GM18907 (cell line): ENCODE data around the gene NEK7.

ENCODE experiments used
- ATAC-seq: cut with Tn5 transposase; IDR thresholded peaks from one replicate; pipeline ENCODE4 v1.9.1; 2021; ENCODE audit warnings: mild to moderate bottlenecking, moderate library complexity; ENCODE audit not compliant: unreplicated experiment

NEK7 gene

DNA sequence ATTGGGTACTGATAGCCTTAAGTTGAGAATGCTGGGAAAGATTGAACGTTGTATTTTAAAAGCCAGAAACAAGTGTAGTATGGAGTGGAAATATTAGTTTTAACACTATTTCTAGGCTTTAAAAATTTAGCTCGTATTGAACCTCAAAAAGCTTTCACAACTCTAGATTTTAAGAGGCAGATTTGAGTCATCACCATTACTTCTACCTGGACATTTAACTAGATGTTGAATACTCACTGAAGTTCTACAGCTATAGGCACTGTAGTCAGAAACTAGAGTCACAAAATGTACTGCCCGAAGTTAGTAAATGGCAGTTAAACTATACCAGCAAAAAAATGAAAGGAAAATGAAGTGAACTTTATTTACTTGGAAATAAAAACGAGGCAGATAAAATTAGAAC is 96.5 kb downstream of the NEK7 start:
- ATAC-seq = peak; percentile 83

DNA sequence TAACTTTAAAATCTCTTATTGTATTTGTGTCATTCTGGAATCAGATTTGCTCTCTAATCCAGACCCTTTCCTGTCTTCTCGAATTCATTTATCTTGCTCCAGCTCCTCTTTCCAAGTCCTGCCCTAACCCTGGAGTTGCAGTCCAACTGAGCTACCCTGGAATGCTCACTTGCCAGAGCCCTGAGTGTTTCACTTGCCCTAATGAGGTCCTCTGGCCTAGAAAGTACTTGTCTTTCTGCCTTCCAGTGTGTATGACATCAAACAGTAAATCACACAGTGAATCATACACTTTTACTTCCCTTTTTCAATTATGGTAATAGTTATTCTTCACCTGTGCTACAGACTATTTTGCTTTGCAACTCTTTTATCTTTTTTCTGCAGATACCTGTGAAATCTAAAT is 96.9 kb downstream of the NEK7 start:
- ATAC-seq = peak; percentile 99

DNA sequence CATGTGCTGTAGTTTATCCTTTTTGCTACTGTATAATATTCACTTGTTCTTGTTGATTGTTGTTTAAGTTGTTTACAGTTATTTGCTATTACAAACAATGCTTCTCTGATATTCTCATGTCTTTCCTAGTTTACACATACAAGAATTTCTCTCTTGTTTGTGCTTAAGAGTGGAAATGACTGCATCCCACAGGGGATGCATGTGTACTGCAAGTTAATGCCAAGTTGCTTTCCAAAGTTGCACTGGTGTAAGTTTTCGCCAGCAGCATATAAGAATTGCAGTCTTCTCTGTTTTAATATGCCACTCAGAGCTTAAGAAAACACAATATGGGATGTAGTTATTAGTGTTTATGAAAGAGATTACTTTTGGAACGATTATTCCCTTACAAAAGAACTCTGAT is 97.7 kb downstream of the NEK7 start:
- ATAC-seq = no peak

DNA sequence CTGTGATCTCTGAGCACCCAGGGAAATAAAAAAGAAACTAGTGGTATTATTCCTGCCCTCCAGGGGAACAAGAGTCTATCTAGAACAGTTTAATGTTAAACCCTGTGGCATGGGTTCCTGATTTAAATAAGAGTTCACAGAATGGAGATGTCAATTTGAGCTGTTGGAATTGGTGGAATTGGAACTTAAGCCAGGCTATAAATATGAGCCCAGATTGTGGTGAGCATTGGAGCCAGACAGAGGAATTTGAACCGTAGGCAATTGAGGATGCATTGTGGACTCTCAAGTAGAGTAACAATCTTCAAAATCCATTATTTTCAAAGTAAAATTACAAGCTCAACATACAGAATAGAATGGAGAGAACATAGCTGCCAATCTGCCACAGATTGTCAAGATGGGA is 98.2 kb downstream of the NEK7 start:
- ATAC-seq = no peak

DNA sequence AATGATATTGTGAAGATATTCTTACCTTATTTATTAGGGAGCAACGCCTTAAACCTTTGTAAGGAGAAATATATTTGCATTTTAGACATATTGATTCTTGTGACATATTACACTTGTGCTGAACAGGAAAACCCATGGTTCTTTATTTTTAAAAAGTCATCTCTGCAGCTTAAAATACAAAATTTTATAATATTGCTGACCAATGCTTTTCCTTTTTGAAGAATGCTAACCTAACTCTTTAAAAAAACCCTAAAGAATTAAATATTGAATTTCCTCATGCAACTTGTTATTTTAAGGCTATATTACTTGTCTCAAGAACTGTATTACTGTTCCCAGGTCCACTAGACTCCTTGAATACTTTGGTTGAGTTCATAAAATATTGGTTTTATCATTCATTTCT is 99.0 kb downstream of the NEK7 start:
- ATAC-seq = no peak

DNA sequence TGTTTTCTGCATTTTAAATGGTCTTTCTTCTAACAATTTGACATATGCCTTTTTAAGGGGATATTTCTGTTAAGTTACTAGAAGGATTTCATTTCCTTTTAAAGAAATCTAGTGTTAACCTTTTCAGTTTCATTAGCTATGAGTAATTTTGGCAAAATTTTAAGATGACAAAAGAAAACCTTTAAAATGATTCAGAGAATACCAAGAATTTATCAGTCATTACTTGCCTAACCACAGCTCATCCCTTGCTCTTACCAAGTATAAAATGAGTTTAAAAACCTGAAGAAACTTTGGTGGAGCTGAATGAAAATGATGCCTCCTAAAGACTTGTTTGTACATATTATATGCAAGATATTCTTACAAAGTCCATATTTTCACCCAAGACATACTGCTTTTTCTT is 101.7 kb downstream of the NEK7 start:
- ATAC-seq = peak; percentile 52

DNA sequence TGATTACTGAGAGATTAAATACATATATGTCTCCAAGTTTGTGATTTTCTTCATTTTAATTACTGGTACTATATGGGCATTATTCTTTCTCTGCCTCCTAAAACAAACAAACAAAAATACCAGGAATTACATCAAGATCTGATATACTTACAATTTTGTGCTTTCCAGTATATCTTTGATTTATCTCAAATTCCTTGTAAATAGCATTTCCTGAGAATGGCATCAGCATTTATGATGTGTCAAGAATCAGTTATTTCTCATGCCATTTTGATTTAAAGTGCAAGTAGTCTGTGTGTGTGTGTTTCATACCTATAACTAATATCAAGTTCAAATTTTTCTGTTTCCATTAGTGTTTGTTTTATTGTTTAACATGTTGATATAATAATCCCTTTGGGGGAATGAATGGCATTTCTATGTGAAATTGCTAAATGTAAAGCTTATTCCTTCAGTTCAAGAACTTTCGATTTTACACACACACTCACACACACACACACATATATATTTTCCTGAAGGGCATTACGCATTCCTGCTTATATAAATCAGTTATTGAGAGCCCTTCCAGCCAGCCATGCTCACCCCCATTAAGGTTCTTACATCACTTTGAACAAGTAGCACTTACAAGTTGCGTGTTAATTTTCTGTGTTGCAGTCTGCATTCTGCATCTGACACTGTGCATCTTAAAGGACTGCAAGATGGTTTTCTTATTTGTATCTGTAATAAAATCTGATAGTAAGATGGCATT is 102.7 kb downstream of the NEK7 start:
- no peak for ATAC-seq

DNA sequence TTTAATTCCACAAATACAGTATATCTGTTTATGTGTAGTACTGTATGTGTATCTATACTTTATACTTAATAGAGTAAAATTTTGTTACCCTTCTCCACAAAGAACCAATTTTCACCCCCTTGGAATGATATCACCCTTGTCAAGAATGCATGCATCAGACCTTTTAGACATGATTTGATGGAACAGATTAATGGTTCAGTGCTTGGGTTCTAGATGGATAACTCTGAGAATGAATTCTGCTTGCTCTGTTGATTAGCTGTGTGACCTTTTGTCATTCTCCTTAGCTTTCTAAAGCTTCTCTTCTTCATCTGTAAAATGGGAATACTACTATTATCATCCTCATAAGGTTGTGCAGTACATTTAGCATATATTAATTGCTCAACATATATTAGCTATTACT is 105.1 kb downstream of the NEK7 start:
- no peak for ATAC-seq

DNA sequence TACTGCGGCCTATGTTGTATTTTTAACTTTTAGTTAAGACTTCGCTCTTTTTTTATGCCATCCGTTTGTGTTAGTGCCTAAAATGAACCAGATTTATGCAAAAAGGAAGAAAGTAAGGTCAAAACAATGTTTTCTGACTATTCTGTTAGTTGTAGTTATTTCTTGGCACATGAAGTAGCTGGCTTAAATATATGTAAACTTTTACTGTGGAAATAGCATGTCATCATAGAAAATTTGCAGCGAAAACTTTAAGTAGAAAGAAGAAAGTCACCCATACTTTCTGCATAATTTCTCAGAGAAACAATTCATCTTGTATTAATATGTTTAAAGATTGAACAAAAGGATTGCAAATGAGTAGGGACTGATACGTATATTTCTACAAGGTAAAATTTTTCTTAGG is 106.4 kb downstream of the NEK7 start:
- ATAC-seq = no peak

DNA sequence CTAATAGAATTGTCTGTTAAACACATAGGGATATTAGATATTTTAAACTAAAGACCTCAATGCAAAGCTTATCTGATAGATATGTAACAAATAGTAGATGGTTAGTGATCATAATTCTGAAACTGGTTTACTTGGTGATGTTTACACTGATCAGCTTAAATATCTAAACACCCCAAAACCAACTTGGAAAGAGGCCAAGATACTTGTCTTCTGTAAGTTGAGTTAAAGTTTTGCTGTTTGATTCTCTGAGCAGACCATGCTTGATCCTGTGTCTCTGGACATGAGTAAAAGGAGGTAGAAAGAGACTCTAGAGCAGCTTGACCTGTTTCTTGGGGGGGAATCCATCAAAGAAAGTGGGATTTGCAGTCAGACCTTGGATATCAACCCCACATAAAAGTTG is 107.5 kb downstream of the NEK7 start:
- no peak for ATAC-seq

DNA sequence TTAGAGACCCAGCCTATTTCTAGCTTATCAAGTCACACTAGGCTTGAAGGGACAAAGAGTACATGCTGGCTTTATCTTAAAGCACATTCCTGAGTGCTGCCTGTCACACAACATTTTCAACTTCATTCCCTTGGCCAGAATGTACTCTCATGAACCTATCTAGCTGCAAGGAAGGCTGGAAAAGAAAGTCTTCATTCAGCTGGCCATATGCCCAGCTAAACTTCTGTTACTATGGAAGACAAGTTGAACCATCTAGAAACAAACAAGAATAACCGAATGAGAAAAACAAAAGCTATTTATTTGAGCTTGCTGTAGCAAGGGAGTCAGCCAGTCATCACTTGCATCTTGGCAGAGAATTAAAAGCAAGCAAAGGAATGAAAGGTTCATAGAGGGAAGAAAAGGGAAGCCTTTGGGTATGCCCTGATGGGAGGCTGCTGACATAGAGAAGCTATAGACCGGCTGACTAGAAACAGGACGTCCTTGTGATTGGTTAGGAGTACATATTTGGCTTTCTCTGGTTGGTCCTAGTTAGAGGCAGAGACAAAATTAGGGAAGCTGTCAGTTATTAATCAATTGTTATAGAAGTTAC is 108.4 kb downstream of the NEK7 start:
- peak; percentile 71 for ATAC-seq

DNA sequence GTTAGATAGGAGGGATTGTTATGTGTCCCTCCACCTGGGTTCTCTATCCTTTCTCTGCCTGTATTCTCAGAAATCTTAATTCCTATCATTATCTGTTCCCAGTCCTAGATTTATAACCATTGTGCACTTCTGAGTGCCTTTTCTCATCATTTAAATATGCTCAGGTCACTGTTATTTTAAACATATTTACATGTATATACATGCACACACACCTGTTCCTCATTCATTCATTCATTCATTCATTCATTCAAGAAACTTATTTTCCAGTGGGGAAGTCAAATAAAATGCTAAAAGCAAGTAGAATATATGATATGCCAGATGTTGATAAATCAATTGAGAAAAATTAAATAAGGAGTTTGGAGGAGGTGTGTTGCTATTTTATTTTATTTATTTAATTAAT is 110.3 kb downstream of the NEK7 start:
- ATAC-seq = no peak

DNA sequence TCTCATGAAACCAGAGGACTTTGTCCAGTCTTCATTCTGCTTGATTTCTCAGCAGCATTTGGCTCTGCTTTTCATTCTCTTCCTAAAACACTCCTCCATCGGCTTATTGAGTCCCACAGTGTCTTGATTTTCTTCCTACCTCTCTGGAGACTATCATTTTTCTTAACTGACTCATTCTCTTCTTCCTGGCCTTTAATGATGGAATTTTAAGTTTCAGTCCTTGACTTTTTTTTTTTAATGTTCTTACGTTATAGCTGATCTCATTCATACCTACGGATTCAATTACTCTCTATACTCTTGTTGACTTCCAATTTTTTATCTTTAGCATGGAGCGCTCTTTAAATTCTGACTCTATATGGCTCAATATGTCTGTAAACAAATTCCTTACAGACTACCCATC is 111.1 kb downstream of the NEK7 start:
- ATAC-seq = no peak

DNA sequence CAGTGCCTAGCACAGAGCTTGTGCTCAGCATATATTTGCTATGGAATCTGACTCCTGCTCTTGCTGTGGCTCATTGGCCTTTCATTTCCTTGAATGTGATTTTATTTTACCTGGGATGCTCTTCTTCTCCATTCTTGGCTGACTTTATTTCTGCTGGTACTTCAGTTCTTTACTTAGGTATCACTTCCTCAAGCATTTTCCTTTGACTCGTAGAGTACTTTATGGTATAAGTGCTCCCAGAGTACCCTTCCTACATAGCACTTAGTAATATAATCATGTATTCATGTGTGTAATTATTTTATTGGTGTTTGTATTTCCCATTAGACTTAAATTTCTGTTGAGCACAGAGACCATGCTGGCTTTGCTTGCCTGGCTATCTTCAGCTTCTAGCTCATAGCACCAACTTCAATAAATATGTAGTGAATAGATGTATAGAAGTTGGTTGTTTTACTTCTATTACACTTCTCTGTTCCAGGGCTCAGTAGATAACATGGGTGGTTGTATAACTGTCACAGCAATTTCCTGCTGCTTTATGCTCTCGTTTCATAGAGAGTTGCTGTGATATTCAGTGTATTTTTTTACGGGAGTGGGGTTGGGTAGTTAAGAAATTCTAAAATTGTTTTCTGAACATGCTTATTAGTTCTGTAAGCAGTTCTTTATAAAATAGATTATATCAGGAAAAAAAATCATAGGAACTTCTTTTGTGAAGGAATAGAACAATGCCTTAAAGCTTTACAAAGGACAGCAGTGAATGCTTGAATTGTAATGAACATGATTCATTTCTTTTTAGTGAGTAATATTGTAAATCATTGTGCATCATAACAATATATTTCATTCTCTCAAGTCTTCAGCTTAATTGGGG is 112.2 kb downstream of the NEK7 start:
- ATAC-seq = no peak

DNA sequence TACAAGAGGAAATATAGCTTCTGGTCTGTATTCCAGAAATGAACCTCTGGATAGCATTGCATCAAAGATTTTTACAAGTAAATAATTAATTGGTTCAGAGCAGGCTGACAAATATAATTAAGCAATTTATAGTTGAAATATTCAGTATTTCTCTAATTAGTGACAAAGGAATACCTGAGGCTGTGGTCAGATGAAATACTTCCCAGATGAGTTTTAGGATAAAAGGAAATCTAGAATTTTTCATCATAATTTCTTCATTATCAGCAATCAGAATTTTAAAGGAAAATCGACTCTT is 112.8 kb downstream of the NEK7 start:
- no peak for ATAC-seq

DNA sequence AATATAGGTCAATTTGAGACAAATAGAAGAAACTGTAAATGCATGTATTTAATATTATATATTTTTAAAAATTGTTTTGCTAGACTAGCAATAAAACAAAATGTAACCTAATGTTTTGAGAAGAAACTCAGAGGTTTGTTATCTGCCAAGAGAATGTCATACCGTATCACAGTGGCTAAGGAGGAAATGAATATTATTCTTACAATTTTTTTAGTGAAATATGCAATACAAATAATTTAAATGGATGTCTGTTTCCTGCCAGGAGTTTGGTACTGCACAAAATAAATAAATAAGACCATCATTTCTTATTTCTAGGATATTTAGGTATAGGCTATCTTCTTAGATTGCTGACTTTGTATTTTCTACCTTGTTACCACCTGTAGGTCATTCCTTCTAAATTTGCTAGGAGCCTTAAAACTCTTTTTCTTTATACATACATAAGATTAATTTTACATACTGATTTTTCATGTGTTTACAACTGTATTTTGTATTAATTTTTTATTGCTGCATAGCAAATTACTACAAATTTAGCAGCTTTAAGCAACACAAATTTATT is 113.6 kb downstream of the NEK7 start:
- ATAC-seq = no peak

DNA sequence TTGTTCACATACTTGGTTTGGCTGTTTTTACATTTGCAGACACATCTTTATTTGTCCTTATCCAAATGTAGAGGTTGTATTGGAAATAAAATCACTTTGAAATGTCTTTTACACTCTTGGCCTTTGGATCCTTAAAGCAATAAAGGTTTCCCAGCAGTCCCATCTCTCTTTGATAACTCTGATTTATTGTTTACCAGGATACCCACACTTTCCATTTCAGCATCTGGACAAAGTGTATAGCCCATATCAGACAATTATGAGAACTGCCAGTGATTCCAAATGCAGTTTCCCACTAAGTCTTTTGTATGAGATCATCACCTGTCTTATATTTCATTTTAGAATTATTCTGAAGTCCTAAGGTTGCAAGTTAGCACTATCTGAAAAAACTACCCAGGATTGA is 114.7 kb downstream of the NEK7 start:
- no peak for ATAC-seq

DNA sequence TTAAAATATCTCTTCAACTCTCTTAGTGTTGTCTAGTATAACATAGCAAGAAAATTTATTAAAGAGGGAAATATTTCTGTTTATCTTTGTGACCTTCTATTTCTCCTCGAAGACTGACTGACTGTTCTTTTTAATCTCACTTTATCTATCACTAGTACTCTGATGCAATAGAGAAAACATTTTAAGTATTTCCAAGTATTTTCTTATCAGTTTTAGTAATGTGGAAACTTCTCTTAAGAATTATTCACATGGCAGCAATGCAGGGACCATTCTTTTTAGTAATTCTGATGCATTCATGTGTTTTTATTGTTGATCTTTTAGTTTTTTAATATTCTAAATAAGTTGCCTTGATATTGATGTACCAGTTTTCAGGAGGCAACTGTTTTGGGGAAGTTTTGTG is 115.7 kb downstream of the NEK7 start:
- no peak for ATAC-seq

DNA sequence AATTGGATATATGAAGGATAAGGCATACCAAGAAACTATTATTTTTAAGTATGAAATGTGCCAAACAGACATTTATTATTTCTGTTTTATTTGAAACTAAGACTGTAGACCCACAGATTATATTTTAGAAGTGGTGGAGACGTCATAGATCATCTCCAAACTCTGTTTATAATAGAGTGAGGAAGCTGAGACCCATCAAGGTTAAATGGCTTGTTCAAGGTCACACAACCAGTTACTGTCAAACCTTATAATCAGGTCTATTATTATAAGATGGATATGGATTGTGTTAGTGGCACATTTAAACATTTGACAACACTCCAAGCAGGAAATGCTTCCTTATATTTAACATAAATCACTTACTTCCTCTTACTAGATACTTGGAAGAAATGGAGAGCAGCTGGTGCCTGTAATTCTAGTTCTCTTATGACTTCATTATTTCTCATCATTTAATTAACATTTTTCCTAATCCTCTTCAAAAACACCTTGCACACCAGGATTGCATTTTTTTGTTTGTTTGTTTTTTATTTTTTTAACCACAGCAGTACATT is 117.0 kb downstream of the NEK7 start:
- no peak for ATAC-seq

DNA sequence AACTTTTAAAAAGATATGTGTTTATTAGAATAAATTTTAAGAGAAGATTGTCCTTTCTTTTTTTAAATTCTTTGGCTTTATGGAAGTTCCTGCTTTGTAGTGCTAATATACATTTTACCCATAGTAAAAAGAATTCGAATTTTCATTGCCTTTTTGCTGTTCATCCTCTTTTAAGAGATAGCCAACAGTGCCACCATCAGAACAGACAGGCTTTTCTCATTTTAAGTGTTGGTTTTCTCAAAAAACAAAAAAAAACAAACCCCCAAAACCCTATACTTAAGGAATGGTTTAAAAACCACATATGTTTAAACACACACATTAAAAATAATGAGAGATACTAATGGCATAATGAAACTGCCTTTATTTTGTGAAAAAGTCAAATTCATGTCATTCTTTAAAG is 118.8 kb downstream of the NEK7 start:
- ATAC-seq = no peak

DNA sequence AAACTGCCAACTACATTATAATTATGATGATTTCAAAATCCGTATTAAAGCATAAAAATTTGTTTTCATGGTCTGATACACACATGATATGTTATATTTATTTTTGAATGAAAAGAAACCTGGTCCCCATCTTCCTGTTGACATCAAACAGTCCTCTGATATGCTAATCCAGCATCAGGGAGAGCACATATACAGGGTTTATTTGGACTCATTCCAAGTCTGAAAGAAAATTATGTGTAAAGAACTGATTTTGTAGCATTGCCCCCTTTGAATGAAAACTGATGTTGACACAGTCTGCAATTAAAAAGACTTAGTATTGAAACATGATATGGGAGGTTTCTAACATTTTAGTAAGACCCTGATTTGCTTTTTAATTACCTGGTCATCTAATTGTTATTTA is 119.4 kb downstream of the NEK7 start:
- ATAC-seq = no peak

DNA sequence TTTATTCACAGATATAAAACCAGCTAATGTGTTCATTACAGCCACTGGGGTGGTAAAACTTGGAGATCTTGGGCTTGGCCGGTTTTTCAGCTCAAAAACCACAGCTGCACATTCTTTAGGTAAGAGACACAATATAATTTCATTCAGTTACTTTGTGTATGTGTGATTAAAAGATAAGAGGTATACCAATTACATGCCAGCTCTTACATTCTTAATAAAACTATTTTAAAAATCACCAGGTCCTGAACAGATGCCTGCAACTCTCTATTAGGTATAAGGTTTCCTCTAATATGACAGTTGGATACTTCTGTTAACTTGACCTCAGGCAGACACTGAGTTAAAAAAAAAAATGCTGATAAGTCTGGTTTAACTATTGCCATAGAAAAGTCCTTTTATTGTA is 122.1 kb downstream of the NEK7 start:
- ATAC-seq = no peak
